Stimulated activated CD8-positive, alpha-beta memory T cell treated with anti-CD3 and anti-CD28 coated beads, Interleukin-7, amount 100 ng/mL, for 4 hours (primary cell): ENCODE results near the gene CYTH1.
A peak's percentile ranks its signal among the peaks of the same experiment; 100 is the strongest.

ENCODE experiments used
- DNase-seq, 2 donors: peaks; one replicate each; pipeline ENCODE4 v3.0.0-alpha.2; 2020; ENCODE audit warnings: low read depth in 2 of 2

The CYTH1 gene

DNA sequence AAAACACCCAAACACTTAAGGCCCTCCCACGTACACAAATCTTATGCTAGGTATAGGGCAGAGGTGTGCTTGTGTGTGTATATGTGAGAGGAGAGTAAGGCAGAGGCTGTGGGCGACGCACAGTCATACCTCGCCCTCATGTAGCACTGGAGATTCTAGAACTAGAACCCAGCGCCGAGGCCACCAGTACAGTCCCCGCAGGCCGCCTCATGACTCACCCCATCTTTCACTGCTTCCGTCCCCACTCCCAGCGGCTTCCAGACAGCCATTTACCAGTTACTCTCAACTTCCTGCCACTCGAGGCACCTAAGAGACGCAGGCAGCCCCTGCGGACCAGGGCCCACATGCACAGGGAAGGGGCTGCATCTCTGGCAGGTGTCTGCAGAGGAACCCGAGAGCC lies 23.2 kb upstream of the CYTH1 start:
- DNase-seq, result peak; percentile 46 to 71

DNA sequence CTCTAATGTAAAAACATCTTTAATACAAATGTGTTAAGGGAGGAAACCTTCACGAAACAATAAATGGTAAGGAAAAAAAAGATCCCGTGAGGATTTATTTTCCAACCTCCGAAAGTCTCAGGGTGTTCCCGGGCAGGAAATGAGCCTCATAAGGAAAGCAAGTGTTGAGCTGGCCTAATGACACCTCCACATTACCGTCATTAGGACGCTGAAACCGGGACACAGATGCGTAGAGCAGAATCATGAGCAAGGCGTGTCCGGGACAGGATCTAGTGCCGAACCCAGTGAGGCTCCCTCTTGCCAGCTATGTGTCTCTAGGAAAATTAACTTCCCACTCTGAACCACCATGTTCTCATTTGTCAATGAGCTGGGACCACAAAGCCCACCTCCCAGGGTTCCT lies 22.7 kb upstream of the CYTH1 start:
- no peak for DNase-seq

DNA sequence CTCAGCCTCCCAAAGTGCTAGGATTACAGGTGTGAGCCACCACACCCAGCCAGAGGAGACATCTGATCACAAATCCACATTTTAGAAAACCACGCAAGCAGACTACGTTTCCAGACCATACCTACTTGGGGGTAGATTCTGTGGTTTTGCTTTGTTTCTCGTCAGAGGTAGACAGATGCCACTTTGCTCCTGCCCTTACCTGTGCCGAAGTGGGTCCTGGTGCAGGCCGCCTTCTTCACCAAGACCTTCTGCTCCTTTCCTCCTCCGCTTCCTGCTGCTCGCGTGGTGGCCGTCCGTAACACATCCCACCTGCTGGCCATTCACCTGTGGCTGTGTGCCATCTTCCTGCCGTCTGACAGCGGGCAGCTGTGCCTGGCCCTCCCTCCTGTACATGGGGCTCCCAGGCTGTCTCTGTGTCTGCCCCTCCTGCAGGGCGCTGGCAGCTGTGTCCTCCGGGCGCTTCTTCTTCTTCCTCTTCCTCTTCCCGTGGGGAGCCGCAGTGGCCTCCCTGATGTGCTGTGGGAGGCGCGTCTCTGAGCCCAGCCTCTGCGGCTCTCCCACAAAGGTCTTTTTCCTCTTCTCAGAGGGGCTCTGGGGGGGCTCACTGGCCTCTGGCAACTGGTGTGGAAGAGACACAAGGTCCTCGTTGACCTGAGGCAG lies 21.2 kb upstream of the CYTH1 start:
- DNase-seq, result no peak

DNA sequence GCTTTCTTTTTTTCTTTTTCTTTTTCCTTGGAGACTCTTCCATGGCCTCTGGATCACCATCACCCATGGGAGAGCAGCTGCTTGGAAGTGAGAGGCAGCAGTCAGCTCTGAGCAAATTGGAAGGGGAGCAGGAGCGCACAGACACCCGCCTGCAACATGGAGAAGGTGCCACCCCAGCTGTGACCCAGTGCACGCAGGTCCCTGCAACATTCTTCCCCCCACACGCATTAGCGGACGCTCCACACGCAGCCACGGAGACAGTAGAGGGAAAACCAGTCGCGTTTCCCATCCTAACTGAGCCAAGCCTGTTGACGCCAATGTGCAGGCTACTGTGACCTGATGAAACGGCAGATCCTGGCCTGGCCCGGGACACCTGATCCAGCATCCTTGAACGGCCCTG lies 20.4 kb upstream of the CYTH1 start:
- DNase-seq, result no peak

DNA sequence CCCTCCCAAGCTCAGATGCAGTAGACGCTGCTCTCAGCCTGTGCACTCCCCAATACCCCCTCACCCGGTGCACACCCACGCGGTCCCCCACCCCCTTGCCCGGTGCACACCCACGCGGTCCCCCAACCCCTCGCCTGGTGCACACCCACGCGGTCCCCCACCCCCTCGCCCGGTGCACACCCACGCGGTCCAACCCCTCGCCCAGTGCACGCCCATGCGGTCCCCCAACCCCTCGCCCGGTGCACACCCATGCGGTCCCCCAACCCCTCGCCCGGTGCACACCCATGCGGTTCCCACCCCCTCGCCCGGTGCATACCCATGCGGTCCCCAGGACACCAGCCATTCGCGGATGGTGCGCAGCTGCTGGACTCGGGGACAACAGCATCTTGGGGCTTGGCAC lies 19.9 kb upstream of the CYTH1 start:
- no peak for DNase-seq

DNA sequence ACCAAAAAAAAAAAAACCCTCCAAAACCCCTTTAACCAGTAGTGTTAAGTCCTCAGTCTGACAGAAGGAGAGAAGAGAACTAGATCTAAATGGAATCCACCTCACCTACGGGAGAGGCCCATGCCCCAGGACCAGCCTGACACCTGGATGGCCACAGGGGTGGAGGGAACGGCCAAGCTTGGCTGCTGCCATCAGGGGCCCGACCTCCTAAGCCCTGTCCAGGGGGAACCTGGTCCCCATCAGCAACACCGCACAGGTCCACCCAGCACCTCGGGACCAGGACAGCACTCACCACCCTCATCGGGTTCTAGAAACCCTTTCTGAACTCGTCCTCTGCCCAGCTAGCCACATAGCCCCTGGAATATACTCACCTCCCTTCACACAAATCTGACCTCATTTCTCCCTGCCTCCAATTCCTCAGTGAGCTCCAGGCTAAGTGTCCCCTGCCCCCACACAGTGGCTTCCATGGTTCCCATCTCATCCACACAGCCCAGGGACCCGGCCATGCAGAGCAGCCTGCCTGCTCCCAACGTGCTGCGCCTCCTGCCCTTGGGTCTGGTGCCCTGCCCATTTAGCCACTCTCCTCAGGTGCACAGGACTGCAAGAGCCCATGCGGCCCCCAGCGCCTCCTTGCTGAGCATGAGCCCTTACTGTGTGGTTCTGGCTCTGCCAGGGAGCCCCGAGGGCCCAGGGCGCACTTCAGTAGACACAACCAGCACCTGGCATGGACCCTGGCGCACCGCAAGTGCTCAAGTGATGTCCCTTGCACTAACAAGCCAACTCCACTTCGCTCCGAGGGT lies 18.3 kb upstream of the CYTH1 start:
- no peak for DNase-seq

DNA sequence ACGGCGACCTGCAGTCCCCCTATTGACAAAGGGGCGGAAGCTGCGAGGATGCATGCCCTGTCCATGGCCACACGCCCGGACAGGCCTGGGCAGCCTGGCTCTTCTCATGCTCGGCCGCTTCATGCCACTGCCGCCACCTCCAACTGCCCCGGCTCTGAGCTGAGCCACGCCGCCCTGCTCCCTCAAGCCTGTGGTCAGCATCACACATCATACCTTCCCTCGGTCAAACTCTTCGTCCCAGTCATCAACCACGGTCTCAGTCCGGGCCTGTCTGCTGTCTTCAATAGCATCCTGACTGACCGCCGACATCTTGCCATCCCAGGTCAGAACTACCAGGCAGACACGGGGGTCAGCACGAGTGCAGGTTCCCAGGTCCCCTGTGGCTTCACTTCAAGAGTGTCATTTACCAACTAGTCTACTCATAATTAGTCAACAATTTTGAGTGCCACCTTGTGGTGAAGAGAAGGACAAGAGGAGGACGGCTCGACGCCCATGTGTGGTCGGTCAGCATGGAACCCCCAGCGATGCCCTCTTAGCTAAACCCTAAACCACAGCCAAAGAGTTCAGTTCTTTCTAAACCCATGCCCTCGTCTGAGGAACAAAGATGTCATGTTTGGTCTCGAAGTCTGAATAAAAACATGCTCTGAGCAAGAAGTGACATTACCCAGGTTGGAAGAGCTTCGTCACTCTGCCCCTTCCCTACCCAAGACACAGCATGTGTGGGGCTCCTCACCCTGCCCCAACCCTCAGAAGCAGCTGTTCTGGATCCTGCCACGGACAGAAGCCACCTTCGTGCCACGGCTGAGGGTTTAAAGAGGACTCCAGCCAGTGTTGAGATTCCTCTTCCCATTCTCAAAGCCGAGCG lies 16.9 kb upstream of the CYTH1 start:
- no peak for DNase-seq

DNA sequence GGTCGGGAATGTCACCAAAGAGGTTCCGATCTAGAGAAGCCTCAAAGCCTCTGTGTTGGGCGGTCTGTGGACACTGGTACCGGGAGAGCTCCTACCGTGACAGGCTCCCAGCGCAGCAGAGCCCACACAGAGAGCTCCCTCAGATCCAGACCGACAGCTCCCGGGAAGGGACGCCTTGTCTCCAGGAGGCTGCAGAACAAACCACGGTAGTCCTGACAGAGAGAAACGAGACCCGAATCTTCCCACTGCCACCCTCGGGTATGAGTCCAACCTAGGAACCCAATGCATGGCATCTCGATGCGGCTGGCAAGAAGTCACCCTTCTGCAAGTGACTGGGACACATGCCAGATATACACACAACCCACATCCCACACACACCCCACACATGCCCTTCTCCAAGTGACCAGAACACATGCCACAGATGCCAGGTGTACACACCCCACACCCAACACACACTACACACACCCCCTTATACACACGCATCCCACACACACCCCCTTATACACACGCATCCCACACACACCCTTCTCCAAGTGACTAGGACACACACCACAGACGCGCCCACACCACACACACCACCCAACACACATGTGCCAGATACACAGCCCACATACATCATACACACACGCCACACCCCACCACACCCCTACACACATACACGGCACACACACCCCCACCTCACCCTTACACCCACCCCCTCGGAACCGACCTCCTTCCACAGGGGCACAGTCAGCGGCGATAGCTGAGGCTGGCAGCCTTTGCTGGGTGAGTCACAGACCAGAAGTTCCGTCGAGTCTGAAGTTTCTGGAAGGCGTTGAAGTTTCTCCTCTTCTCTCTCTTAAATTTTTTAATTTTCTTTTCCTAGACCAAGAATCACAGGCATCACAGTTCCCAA lies 15.9 kb upstream of the CYTH1 start:
- DNase-seq, result no peak

DNA sequence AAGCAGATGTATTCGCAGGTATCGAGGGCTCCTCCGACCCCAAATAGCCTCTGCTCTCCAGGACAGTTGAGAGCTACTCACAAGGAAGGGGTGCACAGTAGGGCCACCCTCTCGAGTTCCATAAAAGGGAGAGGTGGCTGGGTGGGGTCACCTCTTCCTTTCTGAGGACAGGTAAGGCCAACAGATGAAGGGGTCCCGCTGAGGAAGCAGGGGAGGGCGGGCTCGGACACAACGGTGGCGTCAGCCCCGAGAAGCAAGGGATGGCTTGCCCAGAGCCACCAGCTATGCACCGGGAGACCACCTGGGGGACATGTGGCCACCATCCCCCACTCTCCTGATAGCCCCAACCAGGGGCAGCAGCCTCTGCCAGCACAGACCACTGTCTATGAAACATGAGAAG lies 15.1 kb upstream of the CYTH1 start:
- no peak for DNase-seq

DNA sequence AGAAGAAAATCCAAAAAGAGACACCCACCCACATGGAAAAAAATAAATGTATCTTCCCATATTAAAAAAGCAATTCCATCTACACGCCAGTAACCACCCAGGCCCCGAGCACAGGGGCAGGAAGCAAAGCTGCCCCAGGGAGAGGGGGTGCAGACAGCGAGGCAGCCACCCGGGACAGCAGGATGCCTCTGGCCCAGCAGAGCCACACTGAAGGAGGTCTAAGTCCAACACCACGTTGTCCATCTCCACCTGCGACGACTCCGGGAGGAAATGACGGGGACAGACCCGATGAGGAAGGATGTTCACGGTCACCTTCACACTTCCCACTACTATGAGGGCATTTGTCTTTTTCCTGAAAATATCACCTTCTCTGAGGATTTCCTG lies 14.4 kb upstream of the CYTH1 start:
- no peak for DNase-seq

DNA sequence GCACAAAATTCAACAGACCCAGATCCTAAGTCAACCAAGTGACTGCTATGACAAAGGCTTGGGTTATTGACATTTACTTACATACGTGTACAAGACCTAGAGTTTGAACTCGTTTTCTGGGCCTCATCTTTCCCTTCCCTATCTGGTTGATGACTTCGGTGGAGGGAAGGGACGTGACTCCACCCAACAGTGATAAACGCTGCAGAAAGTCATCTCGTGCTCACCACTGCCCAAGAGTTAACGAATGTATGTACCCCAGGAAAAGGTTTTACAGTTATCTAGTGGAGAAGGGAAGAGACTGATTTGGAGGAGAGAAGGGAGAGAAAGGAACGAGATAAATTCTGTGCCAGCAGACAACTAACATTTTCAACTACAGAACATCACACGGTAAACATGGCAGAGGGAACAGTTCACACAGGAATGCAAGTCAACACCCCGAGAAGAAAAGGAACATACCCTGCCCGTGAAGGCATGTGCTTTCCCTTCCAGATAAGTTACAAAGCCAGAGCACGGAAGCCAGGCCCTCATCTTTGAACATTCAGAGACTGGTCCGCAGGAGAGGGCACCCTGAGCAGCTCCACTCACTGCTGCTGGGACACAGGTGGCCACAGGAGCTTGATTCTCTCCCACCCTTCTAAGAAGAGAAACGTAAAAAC lies 13.9 kb upstream of the CYTH1 start:
- no peak for DNase-seq

DNA sequence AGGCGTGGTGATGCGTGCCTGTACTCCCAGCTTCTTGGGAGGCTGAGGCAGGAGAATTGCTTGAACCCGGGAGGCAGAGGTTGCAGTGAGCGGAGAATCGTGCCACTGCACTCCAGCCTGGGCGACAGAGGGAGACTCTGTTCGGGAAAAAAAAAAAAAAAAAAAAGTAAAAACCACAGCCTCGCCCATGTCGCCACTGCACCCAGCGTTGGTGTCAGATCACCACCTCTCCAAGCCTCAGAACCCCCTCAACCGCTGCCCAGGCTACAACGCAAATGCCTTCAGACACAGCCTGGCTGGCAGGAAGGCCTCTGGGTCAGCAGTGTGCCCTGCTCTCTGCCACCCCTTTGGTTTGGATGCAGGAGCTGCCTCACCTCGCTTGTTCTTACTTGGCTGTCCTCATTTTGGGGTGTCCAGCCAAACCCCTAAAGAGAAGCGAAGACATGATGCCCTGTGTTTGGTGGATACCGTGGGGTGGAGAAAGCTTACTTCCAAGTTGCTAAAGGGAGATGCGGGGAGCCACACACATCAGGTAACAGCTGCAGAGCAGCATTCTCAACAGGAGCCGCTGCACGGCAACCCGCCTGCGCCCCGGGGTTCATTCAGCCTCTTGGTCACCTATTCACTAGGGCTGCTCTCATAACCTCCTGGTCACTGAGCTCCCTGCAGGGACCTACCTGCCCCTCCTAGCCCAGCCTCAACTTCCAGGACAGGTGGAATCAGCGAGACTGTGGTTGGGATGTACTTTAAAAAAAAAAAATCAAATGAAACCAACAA lies 13.0 kb upstream of the CYTH1 start:
- no peak for DNase-seq

DNA sequence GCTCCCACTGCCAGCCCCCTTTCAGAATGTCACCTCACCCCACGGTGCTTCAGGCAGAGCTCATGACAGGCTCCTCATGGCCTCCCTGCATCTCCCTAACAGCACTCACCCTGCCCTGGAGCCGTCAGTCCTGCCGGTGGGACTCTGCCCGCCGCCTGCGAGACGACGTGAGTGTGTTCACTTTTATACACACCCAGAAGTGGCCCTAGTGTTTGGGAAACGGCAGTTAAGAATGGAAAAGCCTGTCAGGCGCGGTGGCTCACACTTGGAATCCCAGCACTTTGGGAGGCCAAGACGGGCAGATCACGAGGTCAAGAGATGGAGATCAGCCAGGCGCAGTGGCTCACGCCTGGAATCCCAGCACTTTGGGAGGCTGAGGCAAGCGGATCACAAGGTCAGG lies 12.3 kb upstream of the CYTH1 start:
- DNase-seq, result no peak

DNA sequence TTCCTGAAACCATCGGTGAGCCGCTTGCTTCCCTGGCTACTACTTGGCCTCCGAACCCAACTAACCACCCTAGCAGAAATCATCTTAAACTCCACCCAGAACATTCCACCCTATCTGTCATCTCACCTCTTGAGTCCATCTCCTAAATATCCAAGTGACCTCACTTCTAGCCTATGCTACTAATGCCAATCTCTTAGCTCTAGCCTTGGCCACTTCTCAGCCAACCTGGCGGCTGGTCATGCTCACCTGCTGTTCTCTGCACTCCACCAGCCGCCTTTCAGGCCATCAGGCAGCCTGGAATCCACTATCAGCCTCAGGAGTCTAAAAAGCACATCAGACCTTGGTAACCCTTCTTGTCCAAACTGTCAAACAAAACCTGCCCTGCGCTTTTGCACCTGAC lies 11.9 kb upstream of the CYTH1 start:
- DNase-seq, result no peak

DNA sequence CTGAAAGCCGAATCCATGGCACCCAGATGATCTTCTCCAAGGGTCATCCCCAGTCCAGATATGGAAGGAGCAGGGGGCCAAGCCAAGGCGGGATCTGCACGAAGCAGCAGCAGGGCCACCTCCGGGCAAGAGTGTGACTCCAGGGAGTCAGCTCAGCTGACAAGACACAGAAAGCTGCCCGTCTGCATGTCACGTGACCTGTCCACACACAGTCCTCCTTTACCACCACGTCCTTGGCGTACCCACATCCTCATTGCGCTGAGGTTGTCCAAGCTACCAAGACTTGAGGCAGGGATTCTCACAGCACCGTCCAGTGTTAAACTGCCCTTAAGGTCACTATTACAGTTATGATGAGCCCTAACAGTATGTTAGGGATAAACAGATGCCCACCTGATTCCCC lies 11.3 kb upstream of the CYTH1 start:
- DNase-seq, result no peak

DNA sequence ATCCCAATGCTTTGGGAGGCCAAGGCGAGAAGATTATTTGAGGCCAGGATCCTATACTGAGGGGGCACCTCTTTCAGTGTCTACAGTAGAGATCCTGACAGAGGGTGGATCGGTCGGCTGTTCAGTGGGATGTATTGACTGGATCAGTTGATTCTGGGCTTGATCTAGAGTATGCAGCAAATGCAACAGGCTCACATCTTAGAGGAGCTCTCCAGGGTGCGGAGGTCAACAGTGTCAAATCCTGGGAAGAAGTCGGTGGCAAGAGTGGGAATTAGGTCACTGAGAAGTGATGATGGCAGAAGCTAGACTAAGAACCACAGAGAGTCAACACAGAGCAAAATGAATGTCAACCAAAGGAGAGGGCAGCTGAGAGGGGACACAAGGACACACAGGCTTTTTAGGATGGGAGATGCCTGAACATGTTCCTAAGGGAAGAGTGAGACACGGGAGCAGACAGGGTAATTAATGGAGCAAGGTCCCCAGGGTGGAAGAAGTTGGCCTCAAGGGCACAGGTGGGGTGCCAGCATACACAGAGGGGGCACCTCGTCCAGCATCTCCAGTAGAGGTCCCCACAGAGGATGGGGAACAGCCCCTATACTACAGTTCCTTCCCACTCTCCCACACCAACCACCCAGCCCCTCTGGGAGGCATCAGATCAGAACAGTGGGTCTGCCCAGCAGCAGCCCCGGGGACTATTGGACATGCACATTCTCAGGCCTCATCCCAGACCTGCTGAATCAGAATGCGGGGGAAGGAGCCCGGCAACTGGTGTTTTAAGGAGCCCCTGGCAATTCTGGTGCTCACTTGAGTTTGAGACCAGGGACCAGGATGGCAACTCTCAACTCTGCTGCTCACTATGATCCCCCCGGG lies 10.0 kb upstream of the CYTH1 start:
- DNase-seq, result no peak

DNA sequence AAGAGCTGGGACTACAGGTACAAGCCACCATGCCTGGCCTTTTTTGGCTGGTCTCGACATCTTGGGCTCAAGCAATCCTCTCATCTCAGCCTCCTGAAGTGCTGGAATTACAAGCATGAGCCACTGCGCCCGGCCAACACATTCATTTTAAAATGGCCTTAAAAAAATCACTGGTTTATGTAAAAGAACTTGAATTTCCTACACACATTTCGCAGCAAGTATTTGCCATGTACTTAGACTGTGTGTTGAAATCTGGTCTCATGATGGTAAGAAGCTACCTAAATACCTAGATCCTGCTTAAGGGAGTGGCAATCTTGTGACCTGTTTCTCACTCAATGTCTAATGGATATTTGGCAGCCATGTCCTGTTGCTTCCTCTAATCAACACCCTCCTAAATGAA lies 8.5 kb upstream of the CYTH1 start:
- DNase-seq, result no peak

DNA sequence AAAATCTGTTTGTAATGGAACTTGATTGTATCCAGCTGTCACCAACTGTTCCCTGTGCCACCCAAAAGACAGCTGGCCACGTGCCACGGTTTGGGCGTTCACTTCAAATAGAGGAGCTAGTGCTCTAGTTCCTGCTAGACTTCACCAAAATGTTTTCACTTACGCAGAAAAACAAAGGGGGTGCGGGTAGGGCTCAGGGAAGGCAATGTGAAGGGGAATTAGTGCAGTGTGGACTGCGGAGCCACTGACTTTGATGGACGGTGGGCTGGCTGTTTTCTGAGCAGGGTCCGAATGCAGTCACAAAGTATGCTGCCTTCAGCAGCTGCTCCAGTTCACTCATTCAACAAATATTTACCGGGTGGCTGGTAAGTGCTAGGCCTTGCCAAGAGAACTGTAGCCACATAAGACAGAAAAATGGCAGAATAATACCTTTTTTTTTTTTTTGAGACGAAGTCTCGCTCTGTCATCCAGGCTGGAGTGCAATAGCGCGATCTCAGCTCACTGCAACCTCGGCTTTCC lies 7.6 kb upstream of the CYTH1 start:
- no peak for DNase-seq

DNA sequence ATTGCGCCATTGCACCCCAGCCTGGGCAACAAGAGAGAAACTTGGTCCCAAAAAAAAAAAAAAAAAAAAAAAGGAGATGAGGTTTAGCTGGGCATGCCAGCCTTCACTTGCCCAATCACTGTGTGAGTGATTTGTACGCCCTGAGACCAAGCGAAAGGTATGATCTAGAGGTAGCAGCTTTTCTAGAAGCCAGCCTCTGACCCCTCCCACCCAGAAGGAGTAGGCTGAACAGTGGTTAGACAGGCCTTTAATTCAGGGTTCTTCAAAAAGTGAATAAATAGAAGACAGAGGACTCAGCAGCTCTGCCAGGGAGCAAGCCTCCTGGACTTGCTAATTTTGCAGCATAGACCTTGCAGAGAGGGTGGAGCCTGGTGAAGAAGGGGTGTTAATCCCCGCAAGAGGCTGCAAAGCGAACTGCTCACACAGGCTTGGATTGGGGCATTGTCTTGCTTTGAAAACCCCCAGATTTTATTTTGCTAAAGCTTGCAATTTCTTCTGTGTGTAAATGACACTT lies 7.1 kb upstream of the CYTH1 start:
- no peak for DNase-seq
